Stimulated activated CD4-positive, alpha-beta T cell treated with anti-CD3 and anti-CD28 coated beads, Interleukin-1b, Interleukin-23, amount 100 ng/mL, for 48 hours (primary cell): Measurements from ENCODE around the gene PEBP1.
"Not testable (repeated sequence)": the region's sequence is repeated elsewhere in the genome, so short reads cannot be mapped to it uniquely, and the experiment has no call there.

ENCODE experiments used
- DNase-seq: peaks from one replicate; pipeline ENCODE4 v3.0.0-alpha.2; 2020

Gene PEBP1

GRCh38 chr12:118135788-118136558, at the start of gene PEBP1:
TSS of gene PEBP1 (plus strand) at chr12:118136124. CDS start at chr12:118136210, 86 bp downstream.
- peak; percentile 93 for DNase-seq

- DNase-seq, result no peak
Observed at GRCh38 chr12:118089782-118090181, 46.1 kb upstream of the PEBP1 start.

- DNase-seq, result no peak
Observed at GRCh38 chr12:118094039-118094438, 41.9 kb upstream of the PEBP1 start.

- no peak for DNase-seq
Observed at GRCh38 chr12:118098401-118098800, 37.5 kb upstream of the PEBP1 start.

GRCh38 chr12:118098911-118099671, 36.8 kb upstream of the PEBP1 start:
- no peak for DNase-seq

- DNase-seq, result no peak
Observed at GRCh38 chr12:118101051-118101450, 34.9 kb upstream of the PEBP1 start.

GRCh38 chr12:118102070-118102469, 33.9 kb upstream of the PEBP1 start:
- DNase-seq, result no peak

- no peak for DNase-seq
Observed at GRCh38 chr12:118102609-118103008, 33.3 kb upstream of the PEBP1 start.

- no peak for DNase-seq
Observed at GRCh38 chr12:118103201-118103600, 32.7 kb upstream of the PEBP1 start.

GRCh38 chr12:118103601-118104382, 32.1 kb upstream of the PEBP1 start, which contains the start of gene VSIG10:
TSS of gene VSIG10 (minus strand) at chr12:118104011. CDS start at chr12:118103671, 340 bp downstream.
- peak; percentile 1 for DNase-seq

GRCh38 chr12:118107011-118107410, 28.9 kb upstream of the PEBP1 start:
- no peak for DNase-seq

GRCh38 chr12:118107694-118108093, 28.2 kb upstream of the PEBP1 start:
- no peak for DNase-seq

GRCh38 chr12:118109088-118109487, 26.8 kb upstream of the PEBP1 start:
- no peak for DNase-seq

GRCh38 chr12:118119449-118119879, 16.5 kb upstream of the PEBP1 start:
- no peak for DNase-seq

- peak; percentile 43 for DNase-seq
Observed at GRCh38 chr12:118120579-118121363, 15.2 kb upstream of the PEBP1 start.

- no peak for DNase-seq
Observed at GRCh38 chr12:118122264-118122663, 13.7 kb upstream of the PEBP1 start.

GRCh38 chr12:118124333-118124874, 11.5 kb upstream of the PEBP1 start:
- DNase-seq, result no peak

GRCh38 chr12:118125743-118126118, 10.2 kb upstream of the PEBP1 start:
- DNase-seq, result no peak

- no peak for DNase-seq
Observed at GRCh38 chr12:118126119-118126757, 9.7 kb upstream of the PEBP1 start.

GRCh38 chr12:118127867-118128266, 8.1 kb upstream of the PEBP1 start:
- no peak for DNase-seq

GRCh38 chr12:118129436-118129835, 6.5 kb upstream of the PEBP1 start:
- DNase-seq, result not testable (repeated sequence)
